ENCODE data around the gene HADH.

Gene HADH

DNA sequence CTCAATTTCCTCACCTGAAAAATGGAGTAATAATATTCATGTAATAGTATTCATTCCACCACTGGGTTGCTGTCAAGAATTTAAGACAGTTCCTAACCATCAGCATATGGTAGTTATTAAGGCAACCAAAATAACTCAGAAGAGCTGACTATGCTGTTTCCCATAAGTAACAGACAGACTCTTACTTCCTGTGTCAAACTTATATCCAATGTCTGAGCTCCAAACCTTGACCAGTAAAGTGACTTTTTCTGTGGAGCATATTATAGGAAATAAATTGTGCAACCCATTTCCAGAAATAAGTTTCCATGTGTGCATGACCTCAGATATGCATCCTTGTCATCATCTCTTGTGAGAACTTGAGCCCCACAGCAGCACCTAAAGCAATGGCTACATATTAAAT lies 78.8 kb downstream of the HADH start:
- H3K4me2 ChIP-seq (ENCODE audit: low read length) = no peak overlapping the region
- no peaks in the 10 kb centered on the region for H3K36me3 ChIP-seq (ENCODE audit: control insufficient read depth, insufficient read depth, low read length)
- no peaks in the 10 kb centered on the region for H3K27me3 ChIP-seq (ENCODE audit: control insufficient read depth, insufficient read depth, low read length)
- TF ChIP-seq, protein P1, sequence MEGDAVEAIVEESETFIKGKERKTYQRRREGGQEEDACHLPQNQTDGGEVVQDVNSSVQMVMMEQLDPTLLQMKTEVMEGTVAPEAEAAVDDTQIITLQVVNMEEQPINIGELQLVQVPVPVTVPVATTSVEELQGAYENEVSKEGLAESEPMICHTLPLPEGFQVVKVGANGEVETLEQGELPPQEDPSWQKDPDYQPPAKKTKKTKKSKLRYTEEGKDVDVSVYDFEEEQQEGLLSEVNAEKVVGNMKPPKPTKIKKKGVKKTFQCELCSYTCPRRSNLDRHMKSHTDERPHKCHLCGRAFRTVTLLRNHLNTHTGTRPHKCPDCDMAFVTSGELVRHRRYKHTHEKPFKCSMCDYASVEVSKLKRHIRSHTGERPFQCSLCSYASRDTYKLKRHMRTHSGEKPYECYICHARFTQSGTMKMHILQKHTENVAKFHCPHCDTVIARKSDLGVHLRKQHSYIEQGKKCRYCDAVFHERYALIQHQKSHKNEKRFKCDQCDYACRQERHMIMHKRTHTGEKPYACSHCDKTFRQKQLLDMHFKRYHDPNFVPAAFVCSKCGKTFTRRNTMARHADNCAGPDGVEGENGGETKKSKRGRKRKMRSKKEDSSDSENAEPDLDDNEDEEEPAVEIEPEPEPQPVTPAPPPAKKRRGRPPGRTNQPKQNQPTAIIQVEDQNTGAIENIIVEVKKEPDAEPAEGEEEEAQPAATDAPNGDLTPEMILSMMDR (IDR thresholded peaks at IDR 0.05) = no peak
- H3K27ac ChIP-seq = no peak overlapping the region
- H3K9me3 ChIP-seq (ENCODE audit: control insufficient read depth, low read length) = no peaks in the 10 kb centered on the region
- H3K79me2 ChIP-seq = no peaks in the 10 kb centered on the region
- no peak overlapping the region for H2AFZ ChIP-seq
- H3K9ac ChIP-seq = no peak overlapping the region
- no peaks in the 10 kb centered on the region for H3K4me1 ChIP-seq
- H3K4me3 ChIP-seq (ENCODE audit: low read depth, low read length) = no peak overlapping the region

DNA sequence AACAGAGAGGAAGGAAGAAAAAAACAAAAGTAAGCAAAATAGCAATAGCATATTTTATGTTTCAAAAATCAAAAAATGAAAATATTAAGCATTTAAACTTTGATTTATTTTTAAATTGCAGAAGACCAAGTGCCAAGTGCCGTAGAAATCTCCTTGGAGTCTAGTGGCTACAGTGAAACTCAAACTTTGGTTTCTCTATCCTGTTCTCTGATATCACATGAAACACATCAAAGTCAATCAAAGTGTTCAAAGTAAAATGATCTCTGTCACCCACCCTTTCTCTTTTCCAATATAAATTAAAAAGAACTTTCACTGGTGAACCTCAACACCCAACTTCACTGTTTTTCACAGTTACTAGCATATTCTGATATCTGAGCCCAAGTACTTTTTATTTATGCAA lies 81.1 kb downstream of the HADH start:
- H3K27ac ChIP-seq = no peak overlapping the region
- no peak overlapping the region for H3K4me2 ChIP-seq (ENCODE audit: low read length)
- no peaks in the 10 kb centered on the region for H3K27me3 ChIP-seq (ENCODE audit: control insufficient read depth, insufficient read depth, low read length)
- no peaks in the 10 kb centered on the region for H3K9me3 ChIP-seq (ENCODE audit: control insufficient read depth, low read length)
- TF ChIP-seq, protein P1 (IDR thresholded peaks at IDR 0.05) = no peak
- H3K79me2 ChIP-seq = no peaks in the 10 kb centered on the region
- H3K36me3 ChIP-seq (ENCODE audit: control insufficient read depth, insufficient read depth, low read length) = no peaks in the 10 kb centered on the region
- H3K4me3 ChIP-seq (ENCODE audit: low read depth, low read length) = no peak overlapping the region
- no peak overlapping the region for H3K9ac ChIP-seq
- no peak overlapping the region for H2AFZ ChIP-seq
- no peaks in the 10 kb centered on the region for H3K4me1 ChIP-seq

DNA sequence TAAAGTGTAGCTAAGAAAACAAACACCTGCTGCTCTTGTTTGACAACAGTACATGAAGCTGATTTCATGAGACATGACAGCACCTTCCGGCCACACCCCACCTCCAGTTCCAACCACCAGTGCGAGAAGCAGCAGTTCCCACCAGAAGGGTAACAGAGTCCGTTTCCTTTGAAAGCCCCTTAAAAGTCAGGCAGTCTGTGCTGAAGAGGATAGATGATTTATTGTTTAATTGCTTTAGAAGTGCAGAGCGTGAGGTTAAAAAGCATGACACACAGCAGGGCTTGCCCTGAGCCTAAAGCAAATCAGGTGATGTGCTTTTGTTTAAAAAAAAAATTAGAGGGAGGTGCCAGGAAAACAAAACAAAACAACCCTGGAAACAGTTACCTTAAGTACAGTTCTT lies 82.6 kb downstream of the HADH start:
- Histone ChIP-seq H3K79me2 (no peaks in the 10 kb centered on the region), H3K36me3 (ENCODE audit: control insufficient read depth, insufficient read depth, low read length) (no peaks in the 10 kb centered on the region), H3K4me1 (no peaks in the 10 kb centered on the region), H3K27ac (no peak overlapping the region), H3K4me3 (ENCODE audit: low read depth, low read length) (no peak overlapping the region), H3K4me2 (ENCODE audit: low read length) (no peak overlapping the region), H3K9me3 (ENCODE audit: control insufficient read depth, low read length) (no peaks in the 10 kb centered on the region), H2AFZ (no peak overlapping the region), H3K9ac (no peak overlapping the region), H3K27me3 (ENCODE audit: control insufficient read depth, insufficient read depth, low read length) (no peaks in the 10 kb centered on the region)
- TF ChIP-seq, protein P1 (IDR thresholded peaks at IDR 0.05) = no peak

DNA sequence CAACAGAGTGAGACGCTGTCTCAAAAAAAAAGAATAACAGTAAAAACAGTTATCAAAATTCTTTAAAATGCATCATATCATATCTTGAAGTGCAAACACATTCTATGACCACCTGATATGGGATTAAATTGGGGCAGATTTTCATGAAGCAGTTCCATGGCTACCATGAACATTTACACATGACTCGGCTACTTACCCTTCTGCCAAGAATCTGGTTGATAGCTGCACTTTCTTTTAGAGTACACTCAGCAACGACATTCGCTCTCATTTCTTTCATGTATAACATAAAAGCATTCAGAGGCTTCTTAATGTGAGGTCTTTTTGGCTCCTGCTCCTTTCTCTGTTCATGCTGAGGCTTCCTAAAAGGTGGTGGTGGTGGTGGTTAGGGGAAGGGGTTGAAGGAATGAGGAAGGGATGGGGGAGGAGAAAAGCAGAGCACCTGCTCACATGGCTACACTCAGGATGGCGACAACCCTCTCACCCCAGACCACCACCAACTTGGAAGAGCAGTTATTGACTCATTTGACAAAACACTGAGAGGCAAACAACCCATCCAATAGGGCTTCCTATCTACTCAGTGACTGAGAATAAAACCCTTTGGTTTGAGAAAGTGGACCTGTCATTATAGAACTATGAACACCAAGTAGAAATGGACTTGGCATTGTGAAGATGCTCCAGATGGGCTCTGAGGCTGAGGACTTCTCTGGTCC lies 88.5 kb downstream of the HADH start:
- Histone ChIP-seq H3K27ac (no peak overlapping the region), H3K4me3 (ENCODE audit: low read depth, low read length) (no peak overlapping the region), H3K79me2 (no peaks in the 10 kb centered on the region), H3K27me3 (ENCODE audit: control insufficient read depth, insufficient read depth, low read length) (no peaks in the 10 kb centered on the region), H2AFZ (no peak overlapping the region), H3K4me1 (no peaks in the 10 kb centered on the region), H3K9ac (no peak overlapping the region), H3K9me3 (ENCODE audit: control insufficient read depth, low read length) (no peaks in the 10 kb centered on the region), H3K36me3 (ENCODE audit: control insufficient read depth, insufficient read depth, low read length) (no peaks in the 10 kb centered on the region), H3K4me2 (ENCODE audit: low read length) (no peak overlapping the region)
- TF ChIP-seq, protein P1 (IDR thresholded peaks at IDR 0.05) = no peak

DNA sequence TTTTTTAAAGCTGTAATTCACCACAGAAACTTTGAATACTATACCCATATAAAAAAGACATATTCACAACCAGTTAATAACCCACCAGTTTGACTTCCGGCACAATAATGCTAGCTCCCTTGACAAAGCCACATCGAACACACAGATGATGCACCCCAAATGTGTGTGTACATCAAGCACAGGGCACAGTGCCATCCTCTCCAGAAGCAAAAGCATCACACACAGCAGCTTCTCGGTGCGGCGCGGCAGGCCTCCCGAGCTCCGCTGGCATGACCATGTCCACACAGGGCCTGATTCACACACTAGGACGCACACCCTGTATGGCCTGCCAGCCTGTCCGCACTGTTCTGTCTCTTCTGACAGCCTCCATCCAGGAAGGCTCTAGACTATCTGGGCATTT lies 91.1 kb downstream of the HADH start:
- Histone ChIP-seq H3K4me3 (ENCODE audit: low read depth, low read length) (no peak overlapping the region), H3K27ac (no peak overlapping the region), H3K9ac (no peak overlapping the region), H3K79me2 (no peaks in the 10 kb centered on the region), H3K9me3 (ENCODE audit: control insufficient read depth, low read length) (no peaks in the 10 kb centered on the region), H2AFZ (no peak overlapping the region), H3K4me1 (no peaks in the 10 kb centered on the region), H3K4me2 (ENCODE audit: low read length) (no peak overlapping the region), H3K27me3 (ENCODE audit: control insufficient read depth, insufficient read depth, low read length) (no peaks in the 10 kb centered on the region), H3K36me3 (ENCODE audit: control insufficient read depth, insufficient read depth, low read length) (no peaks in the 10 kb centered on the region)
- TF ChIP-seq, protein P1 (IDR thresholded peaks at IDR 0.05) = no peak
